NCI-H146 treated with DMSO at 0.1 percent for 48 hours (cell line): ENCODE results near the gene SYS1.

ENCODE experiments used
- DNase-seq: peaks from one replicate; lab custom pipeline; 2025; ENCODE audit not compliant: unreplicated experiment; lab: John Stamatoyannopoulos, UW

Gene SYS1

GRCh38 chr20:45412653-45413052 lies 49.7 kb downstream of the SYS1 start:
- DNase-seq = no peak

- DNase-seq = no peak
Observed at GRCh38 chr20:45413479-45413878, 50.5 kb downstream of the SYS1 start.

- peak; percentile 92 for DNase-seq
Observed at GRCh38 chr20:45415822-45416637, 53.1 kb downstream of the SYS1 start, which contains the start of gene PIGT. Gene PIGT (plus strand): TSS chr20:45416141. CDS start chr20:45416157, 16 bp downstream.

GRCh38 chr20:45416917-45417316 lies 54.0 kb downstream of the SYS1 start:
- no peak for DNase-seq
